Urothelium cell line (cell line): ENCODE measurements around the gene POTEF.
A peak's percentile ranks its signal among the peaks of the same experiment; 100 is the strongest.
"Not testable (repeated sequence)": the region's sequence is repeated elsewhere in the genome, so short reads cannot be mapped to it uniquely, and the experiment has no call there.

Experiments
- DNase-seq: peaks from one replicate; pipeline ENCODE4 v3.0.0; 2011; ENCODE audit warnings: low spot score, mixed read lengths
- FAIRE-seq: peaks from 2 replicates; lab custom pipeline; 2011; peaks lifted over from hg19 to GRCh38; lab: Jason Lieb, UNC

Gene POTEF

GRCh38 chr2:130136546-130136945, 7.5 kb upstream of the POTEF start:
- FAIRE-seq, DNase-seq: not testable (repeated sequence)

DNA sequence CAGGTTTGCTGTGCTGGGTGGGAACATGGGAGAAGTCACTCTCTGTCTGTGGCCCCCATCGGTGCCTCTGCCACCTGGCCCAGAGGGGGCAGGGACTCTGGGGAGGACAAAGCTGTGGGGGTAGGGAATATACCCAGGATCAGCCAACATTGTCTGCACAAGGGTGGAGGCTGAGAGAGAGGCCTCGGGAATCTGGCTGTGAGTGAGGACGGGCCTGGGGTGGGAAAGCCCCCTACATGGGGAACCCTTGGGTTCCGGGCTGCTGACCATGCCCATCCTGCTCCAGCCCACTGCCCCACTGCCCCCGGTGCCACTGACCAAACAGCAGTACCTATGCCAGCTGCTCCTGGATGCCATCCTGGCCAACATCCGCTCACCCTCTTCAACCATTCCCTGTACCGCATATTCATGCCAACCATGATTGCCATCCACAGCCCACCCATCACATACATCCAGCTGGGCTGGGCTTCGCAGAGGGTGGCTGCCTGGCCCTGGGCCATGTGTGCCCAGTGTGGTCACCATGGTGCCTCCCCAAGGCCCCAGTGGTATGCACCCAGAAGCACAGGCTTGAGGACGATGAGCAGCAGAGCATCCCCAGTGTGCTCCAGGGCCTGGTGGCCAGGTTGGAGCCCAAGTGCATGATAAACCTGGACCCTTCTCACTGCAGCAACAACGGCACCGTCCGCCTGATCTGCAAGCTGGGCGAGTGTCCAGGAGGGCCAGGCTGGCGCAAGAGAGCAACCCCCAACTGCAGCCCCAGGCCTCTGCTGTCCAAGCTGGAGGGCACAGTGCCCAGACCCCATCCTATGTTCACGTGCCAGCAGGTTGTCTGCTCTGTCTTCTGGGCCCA, 6.9 kb upstream of the POTEF start:
- no peak for FAIRE-seq
- DNase-seq: no peak

GRCh38 chr2:130128464-130128863, 558 bp downstream of the POTEF start:
- FAIRE-seq: peak; percentile 27
- not testable (repeated sequence) for DNase-seq

- not testable (repeated sequence) for DNase-seq, FAIRE-seq
Measured at GRCh38 chr2:130127726-130128125, 1.3 kb downstream of the POTEF start.

DNA sequence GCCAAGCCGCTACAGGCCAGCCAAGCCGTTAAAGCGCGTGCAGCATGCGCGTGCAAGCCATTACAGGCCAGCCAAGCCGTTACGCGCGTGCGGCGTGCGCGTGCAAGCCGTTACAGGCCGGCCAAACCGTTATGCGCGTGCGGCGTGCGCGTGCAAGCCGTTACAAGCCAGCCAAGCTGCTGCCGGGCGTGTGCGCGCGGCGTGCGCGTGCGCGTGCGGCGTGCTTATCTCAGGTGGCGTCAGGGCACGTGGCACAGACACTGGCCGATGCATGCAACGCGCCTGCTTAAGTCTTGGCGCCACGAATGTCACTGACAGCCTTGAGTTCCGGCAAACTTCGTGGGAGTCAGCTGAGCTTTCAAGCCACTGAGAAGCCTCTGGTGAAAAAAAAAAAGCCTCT, 8.1 kb downstream of the POTEF start:
- FAIRE-seq, DNase-seq: not testable (repeated sequence)

- not testable (repeated sequence) for DNase-seq, FAIRE-seq
Measured at GRCh38 chr2:130102597-130103363, 26.2 kb downstream of the POTEF start.

- not testable (repeated sequence) for FAIRE-seq, DNase-seq
Measured at GRCh38 chr2:130062645-130063044, 66.4 kb downstream of the POTEF start.

DNA sequence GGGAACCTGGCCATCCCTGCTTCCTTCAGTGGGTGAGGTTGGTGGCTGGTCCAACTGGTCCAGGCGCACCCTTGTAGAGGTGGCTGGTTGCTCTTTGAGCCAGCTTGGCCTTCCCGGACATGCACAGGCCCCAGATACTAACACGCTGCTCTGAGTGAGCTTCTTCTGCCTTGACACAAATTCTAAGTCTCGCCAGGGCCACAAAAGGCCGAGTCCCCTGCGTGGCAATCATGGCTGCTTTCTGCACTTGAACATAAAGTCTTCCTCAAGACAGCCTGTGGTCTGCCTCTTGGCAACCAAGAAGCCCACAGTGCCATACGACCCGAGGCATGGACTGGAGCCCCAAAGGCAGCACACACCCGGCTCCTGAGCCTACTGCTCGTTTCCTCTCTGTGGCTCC, 69.0 kb downstream of the POTEF start:
- DNase-seq, FAIRE-seq: not testable (repeated sequence)

- FAIRE-seq, DNase-seq: not testable (repeated sequence)
Measured at GRCh38 chr2:130056336-130056735, 72.7 kb downstream of the POTEF start.

- DNase-seq, FAIRE-seq: not testable (repeated sequence)
Measured at GRCh38 chr2:130053217-130053911, 75.7 kb downstream of the POTEF start.

DNA sequence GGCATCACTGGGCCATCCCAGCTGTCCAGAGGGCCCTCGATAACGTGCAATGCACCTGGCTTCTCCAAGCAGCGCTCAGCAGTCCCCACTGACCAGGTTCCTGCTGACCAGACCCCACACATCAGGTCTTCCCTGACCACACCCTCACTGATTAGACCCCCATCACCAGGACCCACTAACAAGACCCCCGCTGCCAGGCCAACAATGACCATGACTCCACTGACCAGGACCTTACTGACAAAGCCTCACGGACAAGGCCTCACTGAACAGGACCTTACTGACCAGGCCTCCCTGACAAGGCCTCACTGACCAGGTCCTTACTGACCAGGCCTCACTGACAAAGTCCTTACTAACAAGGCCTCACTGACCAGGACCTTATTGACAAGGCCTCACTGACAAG, 76.6 kb downstream of the POTEF start:
- DNase-seq, FAIRE-seq: not testable (repeated sequence)

- not testable (repeated sequence) for DNase-seq, FAIRE-seq
Measured at GRCh38 chr2:130048422-130048821, 80.6 kb downstream of the POTEF start.

DNA sequence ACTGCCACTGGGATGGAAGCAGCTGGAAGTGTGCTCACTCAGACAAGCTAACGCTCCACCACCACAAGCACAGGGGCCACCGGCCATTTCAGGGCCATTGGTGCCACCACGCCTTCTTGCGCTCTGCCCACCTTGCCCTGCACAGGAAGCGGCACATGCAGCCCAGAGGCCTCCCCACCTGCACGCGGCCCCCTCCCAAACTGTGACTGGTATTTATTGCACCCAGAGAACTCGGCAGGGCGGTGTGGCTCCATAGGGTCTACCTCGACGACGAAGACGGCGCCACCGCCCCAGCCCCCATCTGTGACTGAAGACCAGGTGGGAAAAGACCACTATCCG, 90.8 kb downstream of the POTEF start:
- DNase-seq, FAIRE-seq: not testable (repeated sequence)

DNA sequence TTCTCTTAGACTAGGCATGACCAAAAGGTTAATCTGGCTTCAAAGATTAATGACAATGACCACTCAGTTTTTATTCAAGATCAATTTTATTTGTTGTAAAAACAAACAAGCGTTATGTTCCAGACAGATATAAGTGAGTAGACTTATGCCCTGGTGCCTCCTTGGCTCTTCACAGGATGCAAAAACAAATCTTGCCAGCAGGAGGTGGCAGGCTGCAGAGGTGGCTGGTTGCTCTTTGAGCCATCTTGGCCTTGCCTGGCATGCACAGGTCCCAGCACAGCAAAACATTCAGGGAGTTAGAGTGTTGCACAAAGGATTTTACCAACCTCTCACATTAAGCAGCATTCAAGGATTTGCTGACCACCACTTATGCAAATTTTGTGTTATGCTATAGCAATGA, 103.1 kb downstream of the POTEF start:
- not testable (repeated sequence) for FAIRE-seq, DNase-seq
